Activated effector memory CD4-positive, alpha-beta T cell treated with Interleukin-2 at 50 U/mL for 16 hours (primary cell): ENCODE data around the gene PPA1.
"Not testable (repeated sequence)": the region's sequence is repeated elsewhere in the genome, so short reads cannot be mapped to it uniquely, and the experiment has no call there.

Source experiments
- DNase-seq: peaks from one replicate; pipeline ENCODE4 v3.0.0-alpha.2; 2020

The PPA1 gene

GRCh38 chr10:70254778-70255328 lies 21.6 kb upstream of the PPA1 start:
- DNase-seq = no peak

DNA sequence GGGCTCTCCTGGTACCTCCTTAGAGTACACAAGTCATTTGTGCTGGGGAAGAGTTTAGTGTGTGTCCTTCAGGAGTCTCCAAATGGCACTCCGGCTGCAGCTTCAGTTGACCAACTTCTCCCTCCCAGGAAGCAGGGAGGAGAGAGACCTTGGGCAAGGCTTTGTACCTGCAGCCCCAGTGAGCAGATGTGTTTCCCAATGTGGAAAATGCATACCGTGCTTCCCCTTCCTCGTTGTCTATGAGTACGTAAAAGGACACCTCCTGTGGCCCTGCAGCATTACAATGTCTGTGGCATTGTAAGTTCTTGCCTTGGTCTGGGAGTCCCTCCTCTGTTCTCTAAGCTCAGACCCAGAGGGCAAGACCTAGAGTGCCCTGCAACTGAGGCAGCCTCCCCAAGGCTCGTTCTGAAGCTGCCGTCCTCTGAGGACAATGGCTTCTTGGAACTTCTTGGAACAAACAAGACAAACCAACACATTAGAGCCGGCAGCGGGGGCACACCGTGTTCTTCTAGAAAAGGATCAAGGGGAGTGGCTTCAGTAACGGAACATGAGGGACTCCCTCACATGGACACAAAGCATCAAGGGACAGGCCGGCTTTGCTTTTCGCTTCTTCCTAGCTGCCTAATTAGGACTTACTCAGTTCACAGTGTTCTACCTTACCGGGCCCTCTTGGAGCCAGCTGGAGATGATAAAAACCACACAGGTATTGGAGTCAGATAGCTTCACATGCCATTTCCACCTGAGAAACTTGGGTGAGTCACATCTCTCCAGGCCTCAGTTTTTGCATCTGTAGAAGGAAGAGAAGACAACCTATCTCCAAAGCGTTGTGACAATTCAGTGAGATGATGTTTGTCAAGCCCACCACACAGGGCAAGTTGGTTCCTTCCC lies 20.9 kb upstream of the PPA1 start:
- DNase-seq = no peak

- no peak for DNase-seq
Measured at GRCh38 chr10:70250961-70251680, 17.9 kb upstream of the PPA1 start.

DNA sequence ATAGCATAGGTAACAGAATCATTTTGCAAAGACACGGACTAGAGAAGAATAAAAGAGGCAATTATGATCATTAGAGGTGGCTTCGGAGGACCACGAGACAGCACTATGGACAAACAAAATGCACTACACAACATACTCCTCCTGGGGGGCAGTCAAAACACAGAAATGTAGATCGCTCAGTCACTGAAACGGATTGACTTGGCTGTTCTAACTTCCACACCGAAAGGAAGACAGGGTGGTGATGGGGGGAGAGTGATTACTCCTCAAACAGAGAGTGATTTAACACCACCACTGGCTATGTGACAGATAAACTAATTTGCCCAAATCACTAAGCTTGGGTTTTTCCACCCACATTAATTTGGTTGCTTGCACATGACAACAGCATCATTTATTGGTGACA lies 14.1 kb upstream of the PPA1 start:
- no peak for DNase-seq

DNA sequence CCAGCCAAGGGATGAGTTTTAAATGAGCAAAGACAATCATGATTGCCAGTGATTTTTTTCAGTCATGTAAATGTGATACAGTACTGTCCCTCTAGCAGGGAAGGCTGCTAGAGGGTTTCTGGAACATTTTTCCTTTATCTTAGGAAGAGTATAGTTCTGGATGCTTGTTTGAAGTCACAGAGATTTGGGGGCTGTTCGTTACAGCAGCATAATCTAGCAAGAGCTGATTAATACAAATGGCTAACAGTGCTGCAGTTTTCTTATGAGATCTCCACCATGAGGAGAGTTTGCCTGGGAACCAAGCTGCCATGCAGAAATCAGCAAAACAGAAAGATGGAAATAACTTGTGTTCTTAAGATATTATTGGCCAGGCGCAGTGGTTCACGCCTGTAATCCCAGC lies 7.9 kb upstream of the PPA1 start:
- no peak for DNase-seq

DNA sequence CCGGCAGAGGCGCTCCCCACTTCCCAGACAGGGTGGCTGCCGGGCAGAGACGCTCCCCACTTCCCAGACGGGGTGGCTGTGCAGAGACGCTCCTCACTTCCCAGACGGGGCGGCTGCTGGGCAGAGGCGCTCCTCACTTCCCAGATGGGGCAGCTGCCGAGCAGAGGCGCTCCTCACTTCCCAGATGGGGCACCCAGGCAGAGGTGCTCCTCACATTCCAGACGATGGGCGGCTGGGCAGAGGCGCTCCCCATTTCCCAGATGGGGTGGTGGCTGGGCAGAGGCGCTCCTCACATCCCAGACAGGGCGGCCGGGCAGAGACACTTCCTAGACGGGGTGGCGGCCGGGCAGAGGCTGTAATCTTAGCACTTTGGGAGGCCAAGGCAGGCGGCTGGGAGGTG lies 6.8 kb upstream of the PPA1 start:
- DNase-seq = not testable (repeated sequence)

DNA sequence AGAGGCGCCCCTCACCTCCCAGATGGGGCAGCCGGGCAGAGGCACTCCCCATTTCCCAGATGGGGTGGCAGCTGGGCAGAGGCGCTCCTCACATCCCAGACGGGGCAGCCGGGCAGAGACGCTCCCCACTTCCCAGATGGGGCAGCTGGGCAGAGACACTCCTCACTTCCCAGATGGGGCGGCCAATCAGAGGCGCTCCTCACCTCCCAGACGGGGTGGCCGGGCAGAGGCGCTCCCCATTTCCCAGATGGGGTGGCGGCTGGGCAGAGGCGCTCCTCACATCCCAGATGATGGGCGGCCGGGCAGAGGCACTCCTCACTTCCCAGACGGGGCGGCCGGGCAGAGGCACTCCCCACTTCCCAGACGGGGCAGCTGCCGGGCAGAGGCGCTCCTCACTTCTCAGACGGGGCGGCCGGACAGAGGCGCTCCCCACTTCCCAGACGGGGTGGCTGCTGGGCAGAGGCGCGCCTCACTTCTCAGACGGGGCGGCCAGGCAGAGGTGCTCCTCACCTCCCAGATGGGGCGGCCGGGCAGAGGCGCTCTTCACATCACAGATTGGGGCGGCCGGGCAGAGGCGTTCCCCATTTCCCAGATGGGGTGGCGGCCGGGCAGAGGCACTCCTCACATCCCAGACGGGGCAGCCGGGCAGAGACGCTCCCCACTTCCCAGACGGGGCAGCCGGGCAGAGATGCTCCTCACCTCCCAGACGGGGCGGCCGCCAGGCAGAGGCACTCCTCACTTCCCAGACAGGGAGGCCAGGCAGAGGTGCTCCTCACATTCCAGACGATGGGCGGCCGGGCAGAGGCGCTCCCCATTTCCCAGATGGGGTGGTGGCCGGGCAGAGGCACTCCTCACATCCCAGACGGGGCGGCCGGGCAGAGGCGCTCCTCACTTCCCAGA lies 6.1 kb upstream of the PPA1 start:
- DNase-seq = not testable (repeated sequence)

DNA sequence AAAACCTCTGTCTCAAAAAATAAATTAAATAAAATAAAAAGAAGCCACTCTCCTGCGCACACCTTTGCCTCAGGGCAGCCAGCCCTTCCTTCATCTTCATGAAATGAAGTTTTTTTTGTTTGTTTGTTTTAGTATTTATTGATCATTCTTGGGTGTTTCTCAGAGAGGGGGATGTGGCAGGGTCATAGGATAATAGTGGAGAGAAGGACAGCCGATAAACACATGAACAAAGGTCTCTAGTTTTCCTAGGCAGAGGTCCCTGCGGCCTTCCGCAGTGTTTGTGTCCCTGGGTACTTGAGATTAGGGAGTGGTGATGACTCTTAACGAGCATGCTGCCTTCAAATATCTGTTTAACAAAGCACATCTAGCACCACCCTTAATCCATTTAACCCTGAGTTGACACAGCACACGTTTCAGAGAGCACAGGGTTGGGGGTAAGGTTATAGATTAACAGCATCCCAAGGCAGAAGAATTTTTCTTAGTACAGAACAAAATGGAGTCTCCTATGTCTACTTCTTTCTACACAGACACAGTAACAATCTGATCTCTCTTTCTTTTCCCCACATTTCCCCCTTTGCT lies 4.8 kb upstream of the PPA1 start:
- not testable (repeated sequence) for DNase-seq

DNA sequence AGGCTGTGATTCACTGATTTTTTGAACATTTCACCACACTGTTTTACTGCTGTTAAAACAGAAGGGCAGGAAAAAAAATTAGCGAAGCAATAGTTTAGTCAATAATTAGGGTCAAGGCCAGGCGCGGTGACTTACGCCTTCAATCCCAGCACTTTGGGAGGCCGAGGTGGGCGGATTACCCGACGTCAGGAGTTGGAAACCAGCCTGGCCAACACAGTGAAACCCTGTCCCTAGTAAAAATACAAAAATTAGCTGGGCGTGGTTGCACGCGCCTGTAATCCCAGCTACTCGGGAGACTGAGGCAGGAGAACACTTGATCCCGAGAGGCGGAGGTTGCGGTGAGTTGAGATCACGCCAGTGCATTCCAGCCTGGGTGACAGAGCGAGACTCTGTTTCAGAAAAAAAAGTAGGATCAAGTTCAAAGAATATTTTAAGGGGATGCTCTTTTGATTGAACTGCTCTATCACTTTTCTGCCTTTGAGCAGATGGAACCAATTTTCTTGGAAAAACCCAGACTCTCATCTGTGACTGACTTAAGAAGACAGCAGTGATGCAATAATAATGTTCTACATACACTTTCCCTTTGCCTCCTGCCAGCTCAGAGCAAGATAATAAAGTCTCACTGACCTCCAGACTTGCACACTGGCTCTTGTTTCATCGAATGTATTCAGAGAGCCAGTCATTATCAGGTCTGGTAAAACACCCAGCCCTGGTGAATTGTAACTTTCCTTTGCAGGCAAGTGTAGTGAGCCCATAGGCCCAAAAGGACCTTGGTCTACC lies 1.6 kb upstream of the PPA1 start:
- no peak for DNase-seq

- no peak for DNase-seq
Measured at GRCh38 chr10:70233939-70234300, 691 bp upstream of the PPA1 start.

GRCh38 chr10:70232859-70233108 lies 445 bp downstream of the PPA1 start:
- DNase-seq = no peak

- peak; percentile 8 for DNase-seq
Measured at GRCh38 chr10:70232155-70232858, 922 bp downstream of the PPA1 start.

- DNase-seq = no peak
Measured at GRCh38 chr10:70228491-70228890, 4.7 kb downstream of the PPA1 start.

GRCh38 chr10:70227548-70228320 lies 5.5 kb downstream of the PPA1 start:
- DNase-seq = no peak

DNA sequence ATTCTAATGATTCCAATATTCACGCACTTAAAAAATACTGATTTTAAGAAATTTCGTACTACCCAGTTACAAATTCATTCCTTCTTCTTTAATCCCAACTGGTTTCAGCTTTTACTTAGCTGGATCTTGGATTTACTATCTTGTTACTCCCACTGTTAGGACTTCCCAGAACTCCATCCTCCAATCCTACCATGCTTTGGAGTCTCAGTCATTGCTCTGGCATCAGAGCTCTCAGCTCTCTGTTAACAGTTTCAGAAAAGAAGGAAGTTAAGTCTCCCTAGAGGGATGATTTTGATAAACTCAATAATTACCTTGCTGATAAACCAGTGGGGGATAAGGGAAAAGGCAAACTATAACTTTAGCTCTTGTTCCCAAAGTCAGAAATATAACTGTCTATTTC lies 9.5 kb downstream of the PPA1 start:
- DNase-seq = no peak

GRCh38 chr10:70222811-70223447 lies 10.3 kb downstream of the PPA1 start:
- not testable (repeated sequence) for DNase-seq

GRCh38 chr10:70222340-70222794 lies 10.9 kb downstream of the PPA1 start:
- DNase-seq = no peak

DNA sequence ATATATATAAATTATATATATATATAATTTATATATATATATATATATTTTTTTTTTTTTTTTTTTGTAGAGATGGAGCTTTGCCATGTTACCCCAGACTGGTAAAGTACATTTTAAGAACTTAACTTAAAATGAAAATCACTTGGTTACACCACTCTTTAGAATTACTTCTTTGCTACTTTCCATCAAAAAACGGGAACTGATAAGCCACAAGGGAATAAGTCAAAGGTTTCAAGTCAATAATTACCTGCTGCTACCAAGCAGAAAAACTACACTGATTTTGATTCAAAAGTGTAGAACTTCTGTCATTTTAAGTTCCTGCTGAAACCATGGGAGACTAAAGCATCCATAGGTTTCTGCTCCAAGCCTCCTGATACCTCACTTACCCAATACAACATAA lies 12.2 kb downstream of the PPA1 start:
- no peak for DNase-seq

- no peak for DNase-seq
Measured at GRCh38 chr10:70212879-70213278, 20.4 kb downstream of the PPA1 start.

- no peak for DNase-seq
Measured at GRCh38 chr10:70212277-70212676, 21.0 kb downstream of the PPA1 start.
